ENCODE results near the gene HERC2.

DNA sequence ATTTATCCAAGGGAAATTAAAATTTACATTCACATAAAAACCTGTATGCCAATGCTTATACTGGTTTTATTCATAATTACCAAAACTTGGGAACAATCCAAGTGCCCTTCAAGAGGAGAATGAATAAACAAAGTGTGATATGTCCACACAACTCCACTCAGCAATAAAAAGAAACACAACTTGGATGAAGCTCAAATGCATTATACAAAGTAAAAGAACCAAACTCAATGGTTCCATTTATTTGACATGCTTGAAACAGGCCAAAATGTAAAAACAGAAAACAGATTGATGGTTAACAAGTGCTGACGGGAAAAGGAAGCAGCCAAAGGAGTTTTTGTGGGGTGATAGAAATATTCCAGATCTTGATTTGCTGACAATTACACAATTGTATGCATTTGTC lies 246.4 kb downstream of the HERC2 start:
- TF ChIP-seq POLR2A (IDR thresholded peaks at IDR 0.05) = no peak
- TF ChIP-seq, protein P1, sequence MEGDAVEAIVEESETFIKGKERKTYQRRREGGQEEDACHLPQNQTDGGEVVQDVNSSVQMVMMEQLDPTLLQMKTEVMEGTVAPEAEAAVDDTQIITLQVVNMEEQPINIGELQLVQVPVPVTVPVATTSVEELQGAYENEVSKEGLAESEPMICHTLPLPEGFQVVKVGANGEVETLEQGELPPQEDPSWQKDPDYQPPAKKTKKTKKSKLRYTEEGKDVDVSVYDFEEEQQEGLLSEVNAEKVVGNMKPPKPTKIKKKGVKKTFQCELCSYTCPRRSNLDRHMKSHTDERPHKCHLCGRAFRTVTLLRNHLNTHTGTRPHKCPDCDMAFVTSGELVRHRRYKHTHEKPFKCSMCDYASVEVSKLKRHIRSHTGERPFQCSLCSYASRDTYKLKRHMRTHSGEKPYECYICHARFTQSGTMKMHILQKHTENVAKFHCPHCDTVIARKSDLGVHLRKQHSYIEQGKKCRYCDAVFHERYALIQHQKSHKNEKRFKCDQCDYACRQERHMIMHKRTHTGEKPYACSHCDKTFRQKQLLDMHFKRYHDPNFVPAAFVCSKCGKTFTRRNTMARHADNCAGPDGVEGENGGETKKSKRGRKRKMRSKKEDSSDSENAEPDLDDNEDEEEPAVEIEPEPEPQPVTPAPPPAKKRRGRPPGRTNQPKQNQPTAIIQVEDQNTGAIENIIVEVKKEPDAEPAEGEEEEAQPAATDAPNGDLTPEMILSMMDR (IDR thresholded peaks at IDR 0.05) = no peak

Data from tibial nerve (tissue), 3 donors.